ENCODE data around the gene STK24. TPM values are rescaled to one million over a fixed set of nuclear protein-coding genes. Genes with fewer than 3 reads are reported as not detected.

The STK24 gene
- total RNA-seq, 2 donors from 2014 or later: 55.8 to 63.2 TPM

GRCh38 chr13:98468929-98469328, 108.0 kb downstream of the STK24 start:
- TF ChIP-seq, protein P1, sequence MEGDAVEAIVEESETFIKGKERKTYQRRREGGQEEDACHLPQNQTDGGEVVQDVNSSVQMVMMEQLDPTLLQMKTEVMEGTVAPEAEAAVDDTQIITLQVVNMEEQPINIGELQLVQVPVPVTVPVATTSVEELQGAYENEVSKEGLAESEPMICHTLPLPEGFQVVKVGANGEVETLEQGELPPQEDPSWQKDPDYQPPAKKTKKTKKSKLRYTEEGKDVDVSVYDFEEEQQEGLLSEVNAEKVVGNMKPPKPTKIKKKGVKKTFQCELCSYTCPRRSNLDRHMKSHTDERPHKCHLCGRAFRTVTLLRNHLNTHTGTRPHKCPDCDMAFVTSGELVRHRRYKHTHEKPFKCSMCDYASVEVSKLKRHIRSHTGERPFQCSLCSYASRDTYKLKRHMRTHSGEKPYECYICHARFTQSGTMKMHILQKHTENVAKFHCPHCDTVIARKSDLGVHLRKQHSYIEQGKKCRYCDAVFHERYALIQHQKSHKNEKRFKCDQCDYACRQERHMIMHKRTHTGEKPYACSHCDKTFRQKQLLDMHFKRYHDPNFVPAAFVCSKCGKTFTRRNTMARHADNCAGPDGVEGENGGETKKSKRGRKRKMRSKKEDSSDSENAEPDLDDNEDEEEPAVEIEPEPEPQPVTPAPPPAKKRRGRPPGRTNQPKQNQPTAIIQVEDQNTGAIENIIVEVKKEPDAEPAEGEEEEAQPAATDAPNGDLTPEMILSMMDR (IDR thresholded peaks at IDR 0.05): no peak
- Histone ChIP-seq H3K9me3 (no peaks in the 10 kb centered on the region), H3K4me1 (peaks cover 0 to 62% of the 10 kb centered on the region in 2 donors), H3K4me3 (no peak overlapping the region), H3K27ac (no peak overlapping the region), H3K36me3 (peaks cover 7% of the 10 kb centered on the region), H3K27me3 (no peaks in the 10 kb centered on the region)
- no peak for DNase-seq (ENCODE audit: low spot score)

DNA sequence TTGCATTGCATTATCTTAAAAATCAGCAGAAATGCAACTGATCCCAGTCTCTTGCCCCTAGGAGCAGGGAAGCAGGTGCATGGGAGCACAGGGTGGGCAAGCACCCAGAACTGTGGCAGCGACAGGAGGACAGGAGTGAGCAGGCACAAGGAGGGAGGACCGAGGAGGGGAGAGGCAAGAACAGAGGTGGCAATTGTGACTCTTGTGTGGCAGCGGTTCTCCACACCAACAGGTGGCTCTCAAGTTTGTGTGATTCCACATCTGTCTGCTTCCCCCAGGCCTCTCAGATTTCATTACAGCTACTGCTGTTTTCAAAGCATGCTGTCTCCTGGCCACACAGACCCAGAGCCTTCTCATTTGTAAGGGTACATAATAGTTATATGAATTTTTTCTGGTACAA, 108.5 kb downstream of the STK24 start:
- Histone ChIP-seq H3K4me3 (no peak overlapping the region), H3K36me3 (peaks cover 13% of the 10 kb centered on the region), H3K4me1 (peaks cover 0 to 61% of the 10 kb centered on the region in 2 donors), H3K9me3 (no peaks in the 10 kb centered on the region), H3K27ac (peak overlapping the region; percentile 0 to 63), H3K27me3 (no peaks in the 10 kb centered on the region)
- TF ChIP-seq, protein P1 (IDR thresholded peaks at IDR 0.05): no peak
- no peak for DNase-seq (ENCODE audit: low spot score)

GRCh38 chr13:98467263-98467985, 109.5 kb downstream of the STK24 start:
- Histone ChIP-seq H3K27ac (peak overlapping the region; percentile 58 to 63), H3K27me3 (no peaks in the 10 kb centered on the region), H3K4me1 (peaks cover 0 to 68% of the 10 kb centered on the region in 2 donors), H3K9me3 (no peaks in the 10 kb centered on the region), H3K36me3 (peaks cover 14% of the 10 kb centered on the region), H3K4me3 (no peak overlapping the region)
- DNase-seq (ENCODE audit: low spot score): no peak
- TF ChIP-seq, protein P1 (IDR thresholded peaks at IDR 0.05): no peak

DNA sequence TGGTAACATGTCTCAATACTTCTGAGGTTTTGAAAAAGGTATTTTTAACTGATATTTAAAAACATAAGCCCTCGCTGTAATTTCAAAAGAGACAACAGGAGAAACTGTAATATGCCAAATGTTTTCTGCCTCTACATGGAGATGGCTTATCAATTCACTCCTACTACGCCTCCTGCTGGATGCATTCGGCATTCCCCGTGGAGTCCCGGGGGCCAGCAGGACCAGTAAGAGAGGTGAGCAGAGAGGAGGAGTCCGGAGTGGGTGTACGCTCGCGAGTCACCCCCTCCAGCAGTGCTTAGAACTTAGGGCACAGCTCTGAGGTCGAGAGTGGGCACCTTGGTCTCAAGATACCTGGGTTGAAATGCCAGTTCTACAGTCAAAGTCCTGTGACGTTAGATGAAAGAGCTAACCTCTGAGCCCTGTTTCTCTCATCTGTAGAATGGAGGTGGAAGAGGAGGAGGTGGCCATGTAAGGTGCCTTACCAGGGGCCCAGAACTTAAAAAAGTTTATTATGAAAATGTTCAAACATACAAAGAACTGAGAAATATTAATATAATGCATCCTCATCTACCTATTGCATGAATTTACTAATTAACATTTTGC, 110.2 kb downstream of the STK24 start:
- Histone ChIP-seq H3K27ac (peak overlapping the region; percentile 58 to 63), H3K27me3 (no peaks in the 10 kb centered on the region), H3K4me1 (peaks cover 0 to 64% of the 10 kb centered on the region in 2 donors), H3K4me3 (no peak overlapping the region), H3K36me3 (peaks cover 18% of the 10 kb centered on the region), H3K9me3 (no peaks in the 10 kb centered on the region)
- TF ChIP-seq, protein P1 (IDR thresholded peaks at IDR 0.05): peak; percentile 41 to 76
- no peak for DNase-seq (ENCODE audit: low spot score)

DNA sequence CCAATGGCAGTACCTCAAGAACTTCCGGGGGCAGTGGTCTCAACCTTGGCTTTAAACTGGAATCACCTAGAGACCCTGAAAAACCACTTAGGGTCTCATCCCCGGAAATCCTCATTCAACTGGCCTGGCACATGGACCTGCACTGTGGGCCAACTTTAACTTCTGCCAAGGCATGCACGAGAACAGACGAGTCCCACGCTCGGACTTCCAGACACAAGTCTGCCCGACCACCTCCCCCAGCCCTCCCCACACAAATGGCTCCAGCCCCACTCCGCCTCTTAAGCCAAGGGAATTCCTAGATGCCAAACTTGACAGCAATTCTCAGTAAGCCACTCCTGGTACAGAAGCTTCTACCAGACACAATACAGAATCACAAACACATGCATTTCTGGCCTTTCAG, 114.0 kb downstream of the STK24 start:
- TF ChIP-seq, protein P1 (IDR thresholded peaks at IDR 0.05): no peak
- Histone ChIP-seq H3K27ac (peak overlapping the region in 1 of 2 donors; percentile 5), H3K36me3 (peaks cover 53% of the 10 kb centered on the region), H3K4me1 (peaks cover 0 to 49% of the 10 kb centered on the region in 2 donors), H3K9me3 (no peaks in the 10 kb centered on the region), H3K4me3 (no peak overlapping the region), H3K27me3 (no peaks in the 10 kb centered on the region)
- DNase-seq (ENCODE audit: low spot score): no peak

Data from right atrium auricular region (tissue), 2 donors.